Activated CD8-positive, alpha-beta memory T cell treated with anti-CD3 and anti-CD28 coated beads, Interleukin-2, amount 50 U/mL, for 1 hour (primary cell): ENCODE results near the gene COL23A1.
"Not testable (repeated sequence)": the region's sequence is repeated elsewhere in the genome, so short reads cannot be mapped to it uniquely, and the experiment has no call there.

Experiments used
- DNase-seq: peaks from one replicate; pipeline ENCODE4 v3.0.0-alpha.2; 2020; ENCODE audit errors: extremely low read depth

COL23A1 gene

DNA sequence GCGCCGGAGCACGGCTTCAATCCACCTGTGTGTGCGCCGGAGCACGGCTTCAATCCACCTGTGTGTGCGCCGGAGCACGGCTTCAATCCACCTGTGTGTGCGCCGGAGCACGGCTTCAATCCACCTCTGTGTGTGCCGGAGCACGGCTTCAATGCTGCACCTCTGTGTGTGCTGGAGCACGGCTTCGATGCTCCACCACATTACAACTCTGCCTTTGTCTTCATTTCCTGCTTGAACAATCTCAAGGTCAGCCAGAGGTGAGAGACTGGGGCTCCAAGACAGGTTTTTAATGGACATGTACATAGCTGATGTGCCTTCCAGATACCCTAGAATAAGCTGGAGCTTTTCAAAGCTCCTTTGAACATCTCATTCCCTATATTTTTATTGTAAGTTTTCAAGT lies 287.9 kb downstream of the COL23A1 start:
- DNase-seq = not testable (repeated sequence)

DNA sequence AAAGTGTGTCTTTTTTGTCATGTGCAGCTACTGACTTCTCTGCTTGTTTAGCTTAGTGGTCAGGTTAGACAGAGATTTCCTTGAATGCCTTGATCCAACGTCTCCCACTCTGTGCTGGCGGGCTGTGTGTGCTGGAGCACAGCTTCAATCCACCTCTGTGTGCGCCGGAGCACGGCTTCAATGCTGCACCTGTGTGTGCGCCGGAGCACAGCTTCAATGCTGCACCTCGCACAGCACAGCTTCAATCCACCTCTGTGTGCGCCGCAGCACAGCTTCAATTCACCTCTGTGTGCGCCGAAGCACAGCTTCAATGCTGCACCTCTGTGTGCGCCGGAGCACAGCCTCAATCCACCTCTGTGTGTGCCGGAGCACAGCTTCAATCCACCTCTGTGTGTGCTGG lies 288.6 kb downstream of the COL23A1 start:
- no peak for DNase-seq

DNA sequence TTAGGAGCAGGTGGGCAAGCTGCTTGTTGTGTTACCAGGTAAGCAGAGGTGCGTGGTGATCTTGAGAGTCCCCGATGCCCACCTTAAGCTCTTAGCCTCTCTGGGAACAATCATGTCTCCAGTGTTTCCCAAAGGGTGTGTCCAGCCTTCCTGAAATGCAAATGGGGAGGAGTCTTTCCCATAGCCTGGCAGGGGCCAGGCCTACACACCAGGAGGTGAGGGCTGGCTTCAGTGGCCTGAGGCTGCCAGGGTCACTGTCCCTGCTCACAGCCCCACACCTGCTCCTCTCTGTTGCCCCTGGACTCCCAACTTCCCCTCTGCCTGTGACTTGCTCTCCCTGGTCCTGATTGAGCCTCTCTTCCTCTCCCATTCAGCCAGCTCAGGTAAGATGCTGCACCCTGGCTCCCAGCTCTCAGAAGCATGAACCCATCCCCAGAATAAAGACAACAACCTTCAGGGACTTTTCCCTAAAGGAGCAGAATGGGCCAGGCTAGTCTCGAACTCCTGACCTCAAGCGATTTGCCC lies 291.8 kb downstream of the COL23A1 start:
- no peak for DNase-seq

DNA sequence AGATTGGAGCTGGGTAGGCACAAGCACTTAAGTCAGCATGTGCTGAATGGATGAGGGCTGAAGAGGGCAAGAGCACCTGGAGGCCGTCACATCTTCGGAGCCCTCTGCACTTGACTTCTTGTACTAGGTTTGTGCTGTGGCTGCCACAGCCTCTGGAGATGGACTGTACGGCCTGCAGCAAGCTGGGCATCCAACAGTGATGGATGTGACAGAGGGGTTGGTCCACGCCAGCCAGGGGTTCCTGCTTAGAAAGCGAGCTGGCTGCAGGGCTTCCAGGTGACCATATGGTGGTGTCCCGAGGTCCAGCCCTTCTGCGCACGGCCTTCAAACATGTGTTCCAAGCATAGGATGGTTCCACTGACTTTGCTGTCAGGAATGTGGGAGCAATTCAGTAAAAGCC lies 292.4 kb downstream of the COL23A1 start:
- DNase-seq = no peak

DNA sequence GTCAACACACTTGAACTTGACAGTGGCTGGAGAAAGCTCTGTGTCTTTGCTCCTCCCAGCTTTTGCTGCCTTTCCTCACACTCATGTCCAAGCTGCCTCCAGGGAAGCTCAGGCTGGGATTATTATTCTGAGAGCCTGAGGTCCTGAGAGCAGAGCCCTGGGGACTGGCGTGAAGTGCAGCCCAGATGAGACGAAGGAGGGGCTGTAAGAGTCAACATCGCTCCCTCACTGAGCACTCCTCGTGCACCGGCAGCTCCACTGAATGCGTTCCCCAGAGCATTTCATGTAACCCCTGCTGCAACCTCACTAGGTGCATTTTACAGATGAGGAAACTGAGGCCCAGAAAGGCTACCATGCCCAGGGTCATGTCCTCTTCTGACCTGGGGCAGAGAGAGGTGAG lies 294.1 kb downstream of the COL23A1 start:
- no peak for DNase-seq

DNA sequence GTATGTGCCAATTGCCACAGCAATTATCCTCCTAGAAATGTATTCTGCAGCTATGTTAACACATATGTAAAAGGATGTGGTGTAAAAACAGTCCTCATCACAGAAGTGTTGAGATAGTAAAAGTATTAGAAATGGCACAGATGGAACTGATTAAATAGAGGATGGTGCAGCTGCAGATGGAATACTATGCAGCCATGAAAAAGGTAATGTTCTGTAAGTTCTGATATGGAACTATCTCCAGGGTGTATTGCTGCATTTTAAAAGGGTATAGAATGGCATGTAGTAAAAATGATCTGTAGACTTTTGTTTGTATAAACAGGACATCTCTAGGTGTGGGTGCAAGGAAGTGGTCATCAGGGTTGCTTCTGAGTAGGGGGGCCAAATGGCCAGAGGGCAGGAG lies 294.6 kb downstream of the COL23A1 start:
- no peak for DNase-seq

DNA sequence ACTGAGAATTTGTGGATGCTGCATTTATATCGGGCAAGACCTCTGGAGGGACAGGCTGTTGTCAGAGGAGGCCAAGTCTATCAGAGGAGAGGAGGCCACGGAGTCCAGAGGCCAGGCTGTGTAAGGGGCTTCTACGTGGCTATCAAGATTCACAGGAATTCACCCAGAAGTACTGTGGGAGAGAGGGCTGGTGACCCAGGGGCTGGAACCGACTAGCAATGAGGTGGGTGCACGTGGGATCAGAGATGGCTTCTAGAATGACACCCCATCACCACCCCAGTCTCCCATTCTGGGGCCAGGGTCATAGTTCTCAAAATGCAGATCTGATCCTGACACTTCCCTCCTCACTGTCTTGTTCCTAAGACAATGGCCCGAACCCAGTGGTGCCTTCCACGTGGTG lies 296.4 kb downstream of the COL23A1 start:
- DNase-seq = no peak

DNA sequence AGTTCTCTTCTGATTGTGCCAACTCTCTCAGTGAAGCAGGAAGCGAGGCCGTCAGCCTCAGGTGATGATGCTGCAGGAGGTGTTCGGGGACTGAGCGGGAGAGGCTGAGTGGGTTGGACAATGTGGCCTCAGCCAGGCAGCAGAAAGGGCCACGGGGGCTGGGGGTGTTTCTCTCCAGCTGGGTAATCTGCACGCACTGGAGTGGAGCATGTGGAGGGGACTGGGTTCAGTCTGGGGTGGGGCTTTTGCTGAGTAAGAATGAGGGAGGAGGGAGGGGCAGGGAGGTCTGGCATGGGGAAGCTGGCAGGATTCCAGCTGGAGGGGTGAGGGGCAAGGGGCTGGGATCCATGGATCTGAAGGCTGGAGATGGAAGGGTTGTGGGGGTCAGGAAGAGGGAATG lies 296.8 kb downstream of the COL23A1 start:
- DNase-seq = no peak

DNA sequence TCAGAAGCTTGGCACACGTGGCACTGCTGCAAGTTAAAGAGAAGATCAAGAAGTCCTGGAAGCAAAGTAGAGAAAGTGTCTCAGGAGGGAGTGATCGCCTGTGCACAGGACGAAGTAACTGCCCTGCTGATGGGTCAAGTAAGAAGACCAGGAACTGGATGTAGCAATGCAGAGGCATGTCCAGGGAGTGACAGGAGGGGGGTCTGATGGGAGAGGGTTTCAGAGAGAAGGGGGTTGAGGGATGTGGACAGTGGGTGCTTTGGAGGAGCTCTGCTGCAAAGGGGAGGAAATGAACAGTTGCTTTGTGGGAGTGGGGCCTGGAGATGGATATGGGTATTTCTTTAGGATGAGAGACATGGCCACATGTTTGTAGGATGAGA lies 297.4 kb downstream of the COL23A1 start:
- no peak for DNase-seq

DNA sequence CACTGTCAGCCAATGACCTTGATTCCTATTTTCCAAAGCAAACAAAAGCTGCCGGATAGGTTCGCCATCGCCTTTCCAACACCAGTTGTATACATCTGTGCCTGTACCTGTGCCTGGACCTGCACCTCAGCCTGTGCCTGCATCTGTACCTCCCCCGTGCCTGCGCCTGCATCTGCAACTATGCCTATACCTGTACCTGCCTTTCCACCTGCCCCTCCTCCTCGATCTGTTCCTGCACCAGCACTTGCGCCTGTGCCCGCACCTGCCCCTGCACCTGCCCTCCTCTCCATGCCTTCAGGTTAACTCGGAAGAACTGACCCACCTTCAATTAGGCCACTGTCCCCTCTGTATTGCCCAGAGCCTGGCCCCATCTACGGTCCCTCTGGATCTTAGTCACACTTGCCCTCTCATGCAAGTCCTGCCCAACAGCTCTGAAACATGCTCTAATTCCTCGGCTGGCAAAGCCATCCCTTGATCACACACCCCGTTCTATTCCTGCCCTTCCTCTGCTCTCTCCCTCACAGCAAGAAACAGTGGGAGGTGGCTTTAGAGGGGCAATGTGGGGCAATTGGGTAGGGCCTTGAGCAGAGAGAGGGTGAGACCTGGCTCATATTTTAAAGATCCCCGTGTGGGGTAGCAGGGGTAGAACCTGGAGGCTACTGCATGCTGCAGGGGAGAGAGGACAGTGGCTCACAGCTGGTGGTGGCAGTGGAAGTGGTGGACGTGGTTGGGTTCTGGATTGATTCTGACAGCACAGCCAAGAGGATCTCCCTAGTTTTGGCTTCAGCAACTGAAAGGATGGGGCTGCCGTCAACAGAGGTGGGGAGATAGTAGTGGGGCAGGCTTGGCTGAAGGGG lies 298.0 kb downstream of the COL23A1 start:
- no peak for DNase-seq

DNA sequence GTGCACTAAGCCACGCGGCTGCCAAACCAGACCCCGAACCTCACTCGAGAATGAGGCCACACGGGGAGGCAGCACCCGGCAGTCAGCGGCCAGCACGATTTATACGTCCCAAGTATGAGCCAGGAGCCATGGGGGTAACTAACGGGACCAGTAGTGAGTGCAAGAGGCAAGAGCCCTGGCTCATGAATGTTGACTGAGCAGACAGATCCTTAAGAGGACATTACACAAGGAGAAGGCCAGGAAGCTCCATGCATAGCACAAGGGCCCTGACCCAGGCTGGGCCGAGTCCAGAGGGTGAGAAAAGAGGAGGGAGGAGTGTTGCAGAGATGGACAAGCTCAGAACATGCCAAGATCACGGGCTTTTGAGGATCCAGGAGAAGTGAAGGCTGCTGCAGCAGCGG lies 299.0 kb downstream of the COL23A1 start:
- no peak for DNase-seq

DNA sequence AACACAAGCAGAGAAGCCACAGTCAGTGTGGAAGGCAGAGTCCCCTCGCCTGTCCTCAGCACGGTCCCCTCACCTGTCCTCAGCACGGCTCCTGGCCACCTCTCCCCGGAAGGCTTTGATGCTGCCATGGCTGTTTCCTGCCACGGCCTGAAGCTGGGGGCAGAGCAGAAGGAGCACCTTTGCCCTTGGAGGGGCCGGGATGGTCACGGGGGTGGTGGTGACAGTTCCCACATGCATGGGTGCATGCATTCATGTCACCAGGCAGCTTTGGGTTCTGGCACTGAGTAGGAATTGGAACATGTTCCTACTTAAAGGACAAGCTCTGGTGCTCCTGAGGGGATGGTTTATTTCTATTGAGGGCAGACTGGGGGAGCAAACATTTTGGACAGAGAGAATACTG lies 299.8 kb downstream of the COL23A1 start:
- DNase-seq = no peak

DNA sequence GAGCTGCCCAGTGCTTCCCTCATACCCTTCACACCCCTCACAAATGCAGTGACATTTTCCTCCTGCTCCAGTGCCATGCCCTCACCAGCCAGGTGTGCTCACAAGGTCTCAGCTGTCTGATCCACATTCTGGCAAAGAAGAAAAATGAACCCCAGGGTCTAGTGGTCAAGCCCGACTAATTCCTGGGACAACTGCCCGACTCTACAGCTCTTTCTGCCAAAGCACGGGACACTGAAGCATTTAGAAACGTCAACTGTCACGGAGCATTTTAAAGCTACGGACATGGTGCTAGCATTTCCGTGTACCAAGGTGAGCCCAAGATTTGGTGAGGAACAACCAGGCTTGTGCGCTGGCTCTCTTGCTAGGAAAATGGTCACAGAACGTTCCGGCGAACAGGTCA lies 300.8 kb downstream of the COL23A1 start:
- no peak for DNase-seq

DNA sequence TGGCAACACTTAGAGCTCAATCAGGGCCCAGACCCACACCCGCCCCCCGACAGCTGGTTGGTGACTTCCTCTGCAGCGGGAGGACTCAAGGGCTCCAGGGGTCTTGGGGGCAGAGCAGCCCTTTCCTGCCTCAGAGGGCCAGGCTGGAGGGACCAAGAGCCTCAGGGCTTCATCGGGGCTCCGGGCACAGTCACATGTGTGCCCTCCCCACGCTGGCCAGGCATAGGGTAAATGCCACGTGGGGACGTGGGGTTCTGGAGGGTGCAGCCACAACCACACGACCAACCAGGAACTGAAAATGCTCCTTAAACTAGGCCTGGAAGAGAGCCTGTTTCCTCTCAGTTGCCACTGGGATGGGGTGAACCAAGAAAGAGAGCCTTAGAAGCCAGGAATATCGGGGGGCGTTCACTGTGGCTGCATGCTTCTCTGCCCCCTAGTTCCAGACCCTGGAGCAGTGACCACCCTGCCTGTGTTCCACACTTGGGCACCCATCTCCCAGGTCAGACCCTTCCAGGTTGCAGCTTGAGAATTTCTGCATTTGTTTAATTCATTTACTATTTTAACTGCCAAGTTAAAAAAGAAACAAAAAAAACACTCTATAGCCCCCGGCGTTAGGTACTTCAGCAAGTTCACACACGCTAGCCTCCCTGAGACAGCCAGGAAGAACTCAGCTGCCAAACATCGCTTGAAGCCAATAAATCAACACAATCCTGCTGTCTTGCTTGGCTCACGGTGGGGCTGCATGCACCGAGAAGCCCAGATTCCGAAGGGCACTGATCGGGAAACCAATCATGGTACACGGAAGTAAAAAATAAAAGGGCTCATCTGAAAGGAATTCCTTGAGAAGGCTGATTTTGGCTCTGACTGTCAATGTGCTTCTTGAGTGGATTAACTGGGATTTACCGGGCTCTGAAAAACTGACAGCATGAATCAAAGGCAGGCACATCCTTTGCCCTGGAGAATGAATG lies 301.5 kb downstream of the COL23A1 start:
- no peak for DNase-seq

DNA sequence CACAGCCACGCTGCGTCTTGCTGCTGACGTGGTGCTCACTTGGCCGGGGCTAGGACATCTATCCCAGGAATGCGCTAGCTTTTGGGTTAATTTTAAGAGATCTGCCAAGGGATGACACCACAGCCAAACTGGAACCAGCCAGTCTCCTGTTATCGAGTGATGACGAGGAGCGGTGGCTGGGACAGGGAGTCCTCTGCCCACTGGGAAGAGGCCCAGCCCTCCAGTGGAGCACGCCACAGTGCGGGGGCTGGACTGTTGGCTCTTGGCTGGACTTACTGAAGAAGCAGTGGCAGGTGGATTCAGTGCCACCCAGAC lies 302.4 kb downstream of the COL23A1 start:
- DNase-seq = no peak

DNA sequence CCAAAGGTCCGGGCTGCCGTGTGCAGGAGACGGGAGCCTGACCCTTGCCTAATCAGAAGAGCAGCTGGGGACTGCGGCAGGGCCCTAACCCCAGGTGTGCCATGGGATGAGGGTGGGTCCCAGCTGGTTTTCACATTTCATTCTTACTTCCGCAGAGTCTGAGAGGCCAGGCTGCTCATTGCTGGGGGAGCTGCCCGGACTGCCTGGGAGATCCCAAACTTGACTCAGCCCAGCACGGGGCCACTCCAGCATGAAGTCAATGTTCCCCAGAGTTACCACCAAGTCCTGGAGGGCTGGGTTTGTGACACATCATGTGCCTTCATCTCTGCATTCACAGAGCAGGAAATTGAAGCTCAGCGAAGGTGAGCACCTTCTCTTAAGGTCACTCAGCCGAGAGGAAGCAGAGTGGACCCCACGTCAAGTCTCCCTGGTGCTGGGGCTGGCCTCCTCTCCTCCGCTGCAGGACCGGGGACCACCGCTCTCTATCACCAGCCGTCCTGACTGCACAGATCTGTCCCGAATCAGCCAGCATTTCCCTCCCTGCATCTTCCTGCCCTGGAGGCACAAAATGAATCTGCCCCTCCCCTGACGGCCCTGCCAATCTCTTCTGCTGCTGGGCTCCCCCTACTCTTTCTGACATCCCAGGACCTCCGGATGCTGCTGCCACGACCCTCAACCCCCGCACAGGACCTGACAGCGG lies 303.0 kb downstream of the COL23A1 start:
- DNase-seq = no peak

DNA sequence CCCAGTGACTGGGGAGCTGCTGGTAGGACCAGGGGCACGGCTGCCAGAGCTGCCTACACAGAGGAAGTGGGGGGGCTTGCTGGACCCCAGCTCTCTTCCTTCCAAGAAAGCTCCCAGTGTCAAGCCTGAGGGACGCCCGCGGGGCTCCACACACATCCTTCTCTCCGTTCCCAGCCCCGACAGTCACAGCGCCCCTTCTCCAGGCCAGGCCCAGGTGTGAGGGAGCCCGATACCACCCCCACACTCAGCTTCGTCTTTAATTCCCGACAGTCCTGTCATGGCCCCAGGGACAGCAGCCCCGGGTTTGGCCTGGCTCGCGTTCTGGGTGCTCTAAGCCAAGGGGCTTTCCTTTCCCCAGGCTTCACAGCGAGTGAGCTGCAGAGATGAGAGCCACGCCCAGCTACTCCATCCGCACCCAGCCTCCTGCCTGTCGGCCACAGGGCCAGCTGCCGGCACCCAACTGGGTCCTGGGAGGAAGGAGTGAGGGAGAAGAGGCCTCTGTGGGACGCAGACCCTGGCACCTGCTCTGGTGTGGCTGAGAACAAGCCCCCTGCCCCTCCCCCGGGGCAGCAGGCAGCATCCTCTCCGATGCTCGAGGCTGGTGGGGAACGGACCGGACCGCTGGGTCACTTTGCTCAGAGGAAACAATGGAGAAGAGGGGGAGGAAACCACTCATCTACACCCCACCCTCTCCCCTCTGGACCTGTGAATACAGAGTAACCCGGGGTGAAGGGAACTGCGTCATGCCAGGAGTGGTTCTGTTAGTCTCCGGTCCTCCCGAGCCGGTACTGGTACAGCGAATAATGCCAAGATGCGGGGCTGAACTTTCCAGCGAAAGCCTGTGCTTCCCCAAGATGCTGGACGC lies 303.7 kb downstream of the COL23A1 start:
- DNase-seq = no peak

DNA sequence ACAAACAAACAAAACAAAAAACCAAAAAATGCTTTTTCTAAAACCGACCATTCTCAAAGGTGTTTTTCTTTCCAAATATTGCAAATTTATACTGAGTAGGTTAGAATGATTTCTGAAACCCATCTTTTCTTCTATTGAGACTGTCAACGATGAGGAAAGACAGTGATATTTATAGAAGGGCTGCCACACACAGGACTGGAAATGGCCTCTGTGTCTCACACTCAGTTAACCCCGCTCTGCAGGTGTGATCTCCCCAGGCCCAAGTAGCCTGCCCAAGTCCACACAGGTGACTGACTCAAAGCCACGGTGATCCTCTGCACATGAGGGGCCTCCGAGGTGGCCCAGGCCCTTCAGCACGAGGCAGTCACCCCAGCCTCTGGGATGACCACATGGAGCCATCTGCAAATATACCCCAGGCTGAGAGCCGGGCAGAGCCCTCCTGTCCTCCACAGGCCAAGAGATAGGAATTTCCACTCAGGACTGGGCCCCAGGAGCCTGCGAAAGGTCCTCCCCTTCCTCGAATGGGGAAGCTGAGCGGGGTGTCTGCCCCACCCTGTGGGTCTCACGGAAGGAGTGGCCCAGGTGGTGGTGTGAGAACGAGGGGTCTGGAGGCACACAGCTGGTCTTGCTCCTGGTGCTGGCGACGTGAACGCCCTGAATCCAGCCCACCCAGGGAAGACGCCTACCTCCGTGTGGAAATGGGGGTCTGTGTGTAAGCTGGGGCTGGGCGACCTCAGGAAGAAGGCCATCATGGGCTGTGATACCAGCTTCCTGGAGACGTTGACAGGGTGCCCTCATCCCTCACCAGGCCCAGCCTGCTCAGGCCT lies 304.6 kb downstream of the COL23A1 start:
- no peak for DNase-seq

DNA sequence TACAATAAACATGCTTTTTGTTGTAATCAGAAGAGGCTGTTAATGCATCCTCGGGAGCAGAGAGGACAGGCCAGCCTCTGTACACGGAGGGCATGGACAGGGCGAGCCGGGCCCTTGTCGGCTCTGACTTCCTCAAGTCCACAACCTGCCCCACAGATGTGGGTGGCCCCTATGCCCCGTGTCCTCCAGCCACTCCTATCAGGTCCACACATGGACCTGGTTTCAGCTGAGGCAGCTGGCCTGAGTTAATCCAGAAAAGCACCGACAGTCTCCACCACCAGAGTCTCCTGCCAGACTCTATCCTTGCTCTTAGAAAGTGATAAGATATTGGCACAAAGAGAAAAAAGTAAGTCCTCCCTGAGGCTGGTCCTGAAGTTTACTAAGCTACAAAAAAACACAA lies 305.2 kb downstream of the COL23A1 start:
- DNase-seq = no peak

DNA sequence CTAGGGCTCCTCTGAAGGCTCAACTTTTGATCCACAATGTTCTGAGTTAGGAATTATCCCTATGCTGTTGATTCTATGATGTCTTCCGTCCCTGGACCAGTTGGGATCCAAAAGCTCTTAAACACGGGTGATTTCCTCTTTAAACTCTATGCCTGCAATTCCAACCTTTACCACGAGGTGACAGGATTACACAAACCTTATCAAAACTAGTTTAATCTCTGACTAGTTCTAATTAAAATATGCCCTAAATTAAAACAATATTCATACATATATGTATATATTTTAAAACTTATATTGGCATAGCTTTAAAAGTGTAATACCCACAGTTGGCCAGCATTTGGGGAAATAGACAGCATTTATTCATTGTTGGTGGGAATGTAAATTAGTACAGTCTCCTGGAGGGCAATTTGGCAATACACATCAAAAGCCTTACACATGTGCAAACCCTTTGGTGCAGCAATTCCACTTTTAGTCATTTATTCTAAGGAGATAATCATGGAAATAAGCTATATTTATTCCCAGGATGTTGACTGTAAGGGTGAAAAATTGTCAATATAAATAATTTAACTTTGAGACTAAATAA lies 306.0 kb downstream of the COL23A1 start:
- DNase-seq = no peak
